HL-60 (cell line): ENCODE measurements around the gene GNL3.

ENCODE experiments used
- DNase-seq, 2 experiments: peaks; one replicate each; pipeline ENCODE4 v3.0.0-alpha.2; 2010 to 2020; ENCODE audit warnings: low read depth in 1 of 2, low spot score in 1 of 2
- H3K27ac ChIP-seq: fragments of 250-450 bp; sonication (Bioruptor Pico); replicated peaks from 2 replicates; pipeline ENCODE4 v1.5.1; 2020; ENCODE audit warnings: mild to moderate bottlenecking, moderate library complexity
- H3K27me3 ChIP-seq: fragments of 250-450 bp; sonication (Bioruptor Pico); 2 replicates; pipeline ENCODE4 v1.5.1; 2021; ENCODE audit warnings: mild to moderate bottlenecking, moderate library complexity; ENCODE audit not compliant: insufficient read depth, poor library complexity, severe bottlenecking
- H3K4me3 ChIP-seq: replicated peaks from 2 replicates; pipeline ENCODE4 v1.5.1; 2011; ENCODE audit warnings: mild to moderate bottlenecking, control low read depth, low read length; ENCODE audit not compliant: insufficient read depth
- GABPA ChIP-seq: IDR thresholded peaks from 2 replicates; pipeline ENCODE4 v1.6.1; 2012; ENCODE audit warnings: low read depth
- POLR2AphosphoS5 ChIP-seq: IDR thresholded peaks from 2 replicates; pipeline ENCODE4 v1.6.1; 2012; ENCODE audit warnings: low read depth
- SPI1 ChIP-seq: IDR thresholded peaks from 2 replicates; pipeline ENCODE4 v1.6.1; 2012; ENCODE audit warnings: low read depth, mild to moderate bottlenecking, borderline replicate concordance
- TF ChIP-seq, protein P1 (sequence below): IDR thresholded peaks from one replicate; pipeline ENCODE4 v1.5.1; 2011; ENCODE audit warnings: low read length, control low read depth, inconsistent platforms; ENCODE audit not compliant: insufficient read depth
- TF ChIP-seq, protein P2 (sequence below): IDR thresholded peaks from 2 replicates; pipeline ENCODE4 v1.6.1; 2012; ENCODE audit warnings: low read depth; ENCODE audit not compliant: insufficient replicate concordance

The GNL3 gene

DNA sequence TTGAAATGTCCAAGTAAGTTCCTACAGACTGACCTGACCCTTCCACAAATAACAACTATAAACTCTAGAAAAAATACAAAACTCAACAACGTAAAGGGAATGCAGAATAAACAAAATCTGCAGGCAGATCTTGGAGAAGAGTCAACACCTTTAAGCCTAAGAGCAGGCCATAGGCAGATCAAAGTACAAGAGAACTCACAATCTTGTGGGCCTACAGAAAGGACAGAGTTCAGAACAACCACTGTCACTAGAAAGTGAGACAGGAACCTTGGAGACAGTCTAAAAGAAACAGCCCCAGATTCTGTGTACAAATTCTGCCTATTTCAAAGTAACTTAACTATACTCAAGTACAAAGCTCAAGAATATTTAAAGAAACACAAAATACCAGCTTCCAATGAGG, 53.9 kb downstream of the GNL3 start:
- Histone ChIP-seq H3K4me3 (no peak overlapping the region), H3K27me3 (no peaks in the 10 kb centered on the region), H3K27ac (no peak overlapping the region)
- TF ChIP-seq SPI1, result no peak
- TF ChIP-seq, protein P1, sequence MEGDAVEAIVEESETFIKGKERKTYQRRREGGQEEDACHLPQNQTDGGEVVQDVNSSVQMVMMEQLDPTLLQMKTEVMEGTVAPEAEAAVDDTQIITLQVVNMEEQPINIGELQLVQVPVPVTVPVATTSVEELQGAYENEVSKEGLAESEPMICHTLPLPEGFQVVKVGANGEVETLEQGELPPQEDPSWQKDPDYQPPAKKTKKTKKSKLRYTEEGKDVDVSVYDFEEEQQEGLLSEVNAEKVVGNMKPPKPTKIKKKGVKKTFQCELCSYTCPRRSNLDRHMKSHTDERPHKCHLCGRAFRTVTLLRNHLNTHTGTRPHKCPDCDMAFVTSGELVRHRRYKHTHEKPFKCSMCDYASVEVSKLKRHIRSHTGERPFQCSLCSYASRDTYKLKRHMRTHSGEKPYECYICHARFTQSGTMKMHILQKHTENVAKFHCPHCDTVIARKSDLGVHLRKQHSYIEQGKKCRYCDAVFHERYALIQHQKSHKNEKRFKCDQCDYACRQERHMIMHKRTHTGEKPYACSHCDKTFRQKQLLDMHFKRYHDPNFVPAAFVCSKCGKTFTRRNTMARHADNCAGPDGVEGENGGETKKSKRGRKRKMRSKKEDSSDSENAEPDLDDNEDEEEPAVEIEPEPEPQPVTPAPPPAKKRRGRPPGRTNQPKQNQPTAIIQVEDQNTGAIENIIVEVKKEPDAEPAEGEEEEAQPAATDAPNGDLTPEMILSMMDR, result no peak
- TF ChIP-seq, protein P2, sequence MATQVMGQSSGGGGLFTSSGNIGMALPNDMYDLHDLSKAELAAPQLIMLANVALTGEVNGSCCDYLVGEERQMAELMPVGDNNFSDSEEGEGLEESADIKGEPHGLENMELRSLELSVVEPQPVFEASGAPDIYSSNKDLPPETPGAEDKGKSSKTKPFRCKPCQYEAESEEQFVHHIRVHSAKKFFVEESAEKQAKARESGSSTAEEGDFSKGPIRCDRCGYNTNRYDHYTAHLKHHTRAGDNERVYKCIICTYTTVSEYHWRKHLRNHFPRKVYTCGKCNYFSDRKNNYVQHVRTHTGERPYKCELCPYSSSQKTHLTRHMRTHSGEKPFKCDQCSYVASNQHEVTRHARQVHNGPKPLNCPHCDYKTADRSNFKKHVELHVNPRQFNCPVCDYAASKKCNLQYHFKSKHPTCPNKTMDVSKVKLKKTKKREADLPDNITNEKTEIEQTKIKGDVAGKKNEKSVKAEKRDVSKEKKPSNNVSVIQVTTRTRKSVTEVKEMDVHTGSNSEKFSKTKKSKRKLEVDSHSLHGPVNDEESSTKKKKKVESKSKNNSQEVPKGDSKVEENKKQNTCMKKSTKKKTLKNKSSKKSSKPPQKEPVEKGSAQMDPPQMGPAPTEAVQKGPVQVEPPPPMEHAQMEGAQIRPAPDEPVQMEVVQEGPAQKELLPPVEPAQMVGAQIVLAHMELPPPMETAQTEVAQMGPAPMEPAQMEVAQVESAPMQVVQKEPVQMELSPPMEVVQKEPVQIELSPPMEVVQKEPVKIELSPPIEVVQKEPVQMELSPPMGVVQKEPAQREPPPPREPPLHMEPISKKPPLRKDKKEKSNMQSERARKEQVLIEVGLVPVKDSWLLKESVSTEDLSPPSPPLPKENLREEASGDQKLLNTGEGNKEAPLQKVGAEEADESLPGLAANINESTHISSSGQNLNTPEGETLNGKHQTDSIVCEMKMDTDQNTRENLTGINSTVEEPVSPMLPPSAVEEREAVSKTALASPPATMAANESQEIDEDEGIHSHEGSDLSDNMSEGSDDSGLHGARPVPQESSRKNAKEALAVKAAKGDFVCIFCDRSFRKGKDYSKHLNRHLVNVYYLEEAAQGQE, result no peak
- no peak for TF ChIP-seq POLR2AphosphoS5
- TF ChIP-seq GABPA, result no peak
- DNase-seq, result no peak

DNA sequence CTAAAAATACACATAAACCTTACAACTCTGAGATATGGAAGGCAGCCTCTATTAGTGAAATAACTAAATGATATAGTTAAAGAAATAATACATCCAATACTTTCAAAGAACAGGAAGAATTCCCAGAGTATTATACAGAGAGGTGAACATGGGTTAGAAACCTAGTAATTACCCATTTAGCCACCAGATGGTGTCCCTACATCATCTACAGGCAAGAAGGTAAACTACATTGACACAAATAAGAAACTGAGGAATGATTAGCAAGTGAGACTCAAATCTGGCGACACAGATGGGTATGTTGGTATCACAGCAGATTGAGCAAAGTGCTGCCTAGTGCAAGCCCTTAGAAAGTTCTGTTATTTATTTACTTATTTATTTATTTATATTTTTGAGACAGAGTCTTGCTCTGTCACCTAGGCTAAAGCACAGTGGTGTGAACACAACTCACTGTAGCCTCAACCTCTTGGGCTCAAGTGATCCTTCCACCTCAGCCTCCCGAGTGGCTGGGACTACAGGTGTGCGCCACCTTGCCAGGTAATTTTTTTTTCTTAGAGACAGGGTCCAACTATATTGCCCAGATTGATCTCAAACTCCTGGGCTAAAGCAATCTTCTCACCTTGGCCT, 56.7 kb downstream of the GNL3 start:
- Histone ChIP-seq H3K27me3 (no peaks in the 10 kb centered on the region), H3K27ac (no peak overlapping the region), H3K4me3 (no peak overlapping the region)
- DNase-seq, result peak in 1 of 2 experiments; percentile 23
- TF ChIP-seq GABPA, result no peak
- TF ChIP-seq, protein P1, result peak; percentile 33

- no peak overlapping the region for H3K27ac ChIP-seq
- no peak overlapping the region for H3K4me3 ChIP-seq
- TF ChIP-seq, protein P1, result no peak
- TF ChIP-seq SPI1 (no peak), POLR2AphosphoS5 (no peak), GABPA (no peak)
- TF ChIP-seq, protein P2, result no peak
- H3K27me3 ChIP-seq, result no peaks in the 10 kb centered on the region
- DNase-seq, result no peak
Measured at GRCh38 chr3:52743152-52743551, 57.3 kb downstream of the GNL3 start.

DNA sequence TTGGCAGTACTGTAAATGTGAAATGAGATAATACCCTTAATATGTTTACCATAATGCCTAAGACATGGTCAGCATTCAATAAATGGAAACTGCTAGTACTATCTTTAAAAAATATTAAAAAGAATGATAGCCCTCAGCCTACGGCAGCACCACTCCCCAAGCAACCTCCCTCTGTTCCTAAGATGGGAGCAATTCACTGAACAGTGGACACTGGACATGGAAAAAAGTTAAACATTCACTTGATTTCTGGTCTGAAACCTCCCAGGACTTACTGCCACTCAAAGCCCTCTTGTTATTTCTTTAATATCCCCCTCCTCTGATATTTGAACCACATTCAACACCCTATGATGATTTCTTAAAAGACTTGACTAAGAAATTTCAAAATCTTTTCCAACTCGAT, 57.9 kb downstream of the GNL3 start:
- Histone ChIP-seq H3K4me3 (no peak overlapping the region), H3K27me3 (no peaks in the 10 kb centered on the region), H3K27ac (no peak overlapping the region)
- no peak for DNase-seq
- TF ChIP-seq, protein P2, result no peak
- TF ChIP-seq GABPA, result no peak
- no peak for TF ChIP-seq POLR2AphosphoS5
- TF ChIP-seq SPI1, result no peak
- TF ChIP-seq, protein P1, result no peak
